Glomerular visceral epithelial cell (primary cell): ENCODE results near the gene YPEL1.
"Not testable (repeated sequence)": the region's sequence is repeated elsewhere in the genome, so short reads cannot be mapped to it uniquely, and the experiment has no call there.

Source experiments
- DNase-seq: peaks from one replicate; pipeline ENCODE4 v3.0.0-alpha.2; 2016; ENCODE audit errors: extremely low spot score

Gene YPEL1

DNA sequence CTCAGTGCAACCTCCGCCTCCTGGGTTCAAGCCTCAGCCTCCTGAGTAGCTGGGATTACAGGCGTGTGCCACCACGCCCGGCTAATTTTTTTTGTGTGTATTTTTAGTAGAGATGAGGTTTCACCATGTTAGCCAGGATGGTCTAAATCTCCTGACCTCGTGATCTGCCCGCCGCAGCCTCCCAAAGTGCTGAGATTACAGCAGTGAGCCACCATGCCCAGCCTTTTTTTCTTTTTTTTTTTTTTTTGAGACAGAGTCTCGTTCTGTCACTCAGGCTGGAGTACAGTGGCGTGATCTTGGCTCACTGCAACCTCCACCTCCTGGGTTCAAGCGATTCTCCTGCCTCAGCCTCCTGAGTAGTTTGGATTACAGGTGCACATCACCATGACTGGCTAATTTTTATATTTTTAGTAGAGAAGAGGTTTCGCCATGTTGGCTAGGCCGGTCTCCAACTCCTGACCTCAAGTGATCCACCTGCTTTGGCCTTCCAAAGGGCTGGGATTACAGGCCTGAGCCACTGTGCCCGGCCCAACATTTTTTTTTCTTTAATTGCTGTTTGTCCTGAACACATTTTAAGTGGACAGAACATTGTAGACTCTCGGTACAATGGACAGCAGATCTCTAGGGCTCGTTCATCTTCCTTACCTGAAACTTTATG, 14.3 kb downstream of the YPEL1 start:
- DNase-seq, result not testable (repeated sequence)

DNA sequence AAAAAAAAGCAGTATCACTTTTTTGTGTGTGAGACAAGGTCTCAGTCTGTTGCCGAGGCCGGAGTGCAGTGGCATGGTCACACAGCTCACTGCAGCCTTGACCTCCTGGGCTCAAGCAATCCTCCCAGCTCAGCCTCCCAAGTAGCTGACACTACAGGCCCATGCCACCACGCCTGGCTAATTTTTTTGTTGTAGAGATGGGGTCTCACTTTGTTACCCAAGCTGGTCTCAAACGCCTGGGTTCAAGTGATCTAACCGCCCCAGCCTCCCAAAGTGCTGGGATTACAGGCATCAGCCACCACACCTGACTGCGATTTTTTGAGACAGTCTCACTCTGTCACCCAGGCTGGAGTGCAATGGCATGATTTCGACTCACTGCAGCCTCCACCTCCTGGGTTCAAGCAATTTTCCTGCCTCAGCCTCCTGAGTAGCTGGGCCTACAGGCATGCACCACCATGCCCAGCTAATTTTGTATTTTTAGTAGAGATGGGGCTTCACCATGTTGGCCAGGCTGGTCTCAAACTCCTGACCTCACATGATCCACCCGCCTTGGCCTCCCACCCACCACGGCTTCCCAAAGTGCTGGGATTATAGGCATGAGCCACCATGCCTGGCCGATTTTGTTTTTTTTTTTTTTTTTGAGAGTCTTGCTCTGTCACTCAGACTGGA, 15.3 kb downstream of the YPEL1 start:
- DNase-seq, result not testable (repeated sequence)

DNA sequence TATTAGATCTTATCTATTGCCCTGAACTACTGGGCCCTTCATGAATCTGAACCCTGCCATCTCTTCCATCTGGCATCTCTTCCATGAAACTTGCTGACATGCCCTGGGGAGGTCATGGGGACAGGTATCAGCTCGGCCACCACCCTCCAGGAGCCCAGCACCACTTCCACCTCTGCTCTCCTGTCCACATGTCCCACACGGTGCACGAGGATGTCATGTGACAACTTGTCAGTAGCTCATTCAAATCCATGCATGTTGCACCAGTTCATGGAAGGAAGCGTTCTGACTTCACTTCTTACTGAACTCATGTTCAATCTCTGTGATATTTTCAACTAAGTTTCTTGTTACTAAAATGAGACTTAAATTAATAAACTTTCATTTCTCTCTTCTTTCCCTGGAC, 16.6 kb downstream of the YPEL1 start:
- DNase-seq, result no peak

DNA sequence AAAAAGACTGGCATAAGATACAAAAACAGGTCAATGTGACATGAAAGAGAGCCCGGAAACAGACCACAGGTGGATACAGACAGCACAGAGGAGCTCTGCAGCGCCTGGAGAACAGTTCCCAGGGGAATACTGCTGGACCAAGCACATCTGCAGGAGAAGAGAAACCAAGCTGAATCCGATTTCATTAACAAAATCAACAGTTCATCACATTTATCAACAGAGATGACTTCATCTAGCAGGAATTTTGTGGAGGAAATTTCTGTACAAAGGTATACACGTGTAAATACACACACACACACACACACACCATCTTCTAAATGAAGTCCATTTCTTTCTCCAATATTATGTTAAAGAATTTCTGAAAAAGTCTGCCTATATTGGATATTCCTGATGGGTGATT, 17.1 kb downstream of the YPEL1 start:
- DNase-seq, result no peak

DNA sequence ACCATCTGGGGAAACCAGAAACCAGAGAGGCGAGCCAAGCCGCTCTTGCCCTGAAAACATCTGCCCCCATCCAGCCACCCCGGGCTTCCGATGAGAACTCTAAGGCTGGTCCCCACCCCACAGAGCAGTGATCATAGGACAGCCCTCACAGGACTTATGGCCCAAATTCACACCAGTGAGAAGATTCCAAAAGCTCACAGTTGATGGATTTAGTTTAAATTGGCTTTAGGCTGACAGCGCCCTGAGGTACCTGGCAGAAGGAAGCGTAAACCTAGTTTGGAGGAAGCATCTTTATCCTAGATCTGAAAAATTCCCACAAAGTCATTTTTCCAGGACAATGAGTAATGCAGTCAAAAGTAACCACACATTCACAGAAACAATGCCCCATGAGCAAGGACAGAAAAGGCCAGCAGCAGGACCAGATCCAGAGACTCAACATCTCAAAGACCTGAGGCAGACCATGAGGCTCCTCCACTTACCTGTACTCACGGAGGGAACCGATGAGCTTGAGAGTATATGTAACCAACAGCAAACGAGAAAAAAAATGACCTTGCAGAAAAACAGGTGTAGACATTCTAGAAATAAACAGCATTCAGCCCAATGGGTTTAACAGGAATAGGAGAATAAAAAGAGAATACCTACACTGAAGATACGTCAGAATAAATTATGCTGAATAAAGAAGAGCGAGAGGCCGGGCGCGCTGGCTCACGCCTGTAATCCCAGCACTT, 19.0 kb downstream of the YPEL1 start:
- not testable (repeated sequence) for DNase-seq

DNA sequence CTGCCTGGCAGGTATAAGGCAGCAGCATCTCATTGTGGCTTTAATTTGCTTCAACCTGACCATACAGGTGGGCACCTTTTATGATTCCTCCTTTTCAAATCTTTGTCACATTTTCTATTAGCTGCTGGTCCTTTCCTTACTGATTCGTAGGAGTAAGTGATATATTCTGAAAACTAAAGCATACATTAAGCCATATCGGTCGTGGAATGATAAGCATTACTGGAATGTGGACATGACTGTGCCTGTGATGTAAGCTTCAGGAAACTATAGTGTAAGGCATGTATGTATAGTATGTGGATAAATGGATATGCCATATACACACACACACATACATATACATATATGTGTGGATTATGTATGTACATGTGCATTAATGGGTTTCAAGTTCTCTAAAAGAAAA, 20.8 kb downstream of the YPEL1 start:
- DNase-seq, result no peak

DNA sequence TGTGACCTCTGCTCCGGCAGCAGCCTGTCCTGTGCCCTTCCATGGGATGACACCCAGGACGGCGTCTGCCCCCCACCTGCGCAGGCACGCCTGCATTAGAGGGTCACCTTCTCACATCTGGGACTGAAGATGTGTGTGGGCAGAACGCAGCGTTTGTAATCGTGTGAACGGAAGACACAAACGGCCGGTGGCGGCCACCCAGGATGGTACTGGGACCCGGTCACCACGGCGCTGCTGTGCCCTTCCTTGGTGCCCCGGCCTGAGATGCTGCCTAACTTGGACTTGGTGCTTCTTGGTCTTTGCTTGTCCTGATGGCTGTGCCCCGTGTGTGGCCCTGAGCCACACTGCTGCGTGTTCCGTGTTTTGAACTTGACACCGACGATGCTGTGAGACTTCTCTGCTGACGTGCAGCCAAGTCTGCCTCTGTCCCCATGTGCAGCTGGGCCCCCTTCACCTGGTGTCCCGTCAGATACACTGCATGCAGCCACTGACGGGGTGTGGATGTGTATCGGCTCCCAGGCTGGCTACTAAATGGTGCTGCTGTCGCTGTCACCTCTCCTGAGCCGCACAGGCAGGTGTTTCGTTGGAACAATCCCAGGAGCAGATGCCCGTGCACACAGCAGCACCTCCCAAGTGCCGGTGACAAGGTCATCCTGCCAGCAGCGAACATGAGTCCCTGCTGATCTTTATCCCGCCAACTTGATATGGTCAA, 21.4 kb downstream of the YPEL1 start:
- DNase-seq, result no peak

DNA sequence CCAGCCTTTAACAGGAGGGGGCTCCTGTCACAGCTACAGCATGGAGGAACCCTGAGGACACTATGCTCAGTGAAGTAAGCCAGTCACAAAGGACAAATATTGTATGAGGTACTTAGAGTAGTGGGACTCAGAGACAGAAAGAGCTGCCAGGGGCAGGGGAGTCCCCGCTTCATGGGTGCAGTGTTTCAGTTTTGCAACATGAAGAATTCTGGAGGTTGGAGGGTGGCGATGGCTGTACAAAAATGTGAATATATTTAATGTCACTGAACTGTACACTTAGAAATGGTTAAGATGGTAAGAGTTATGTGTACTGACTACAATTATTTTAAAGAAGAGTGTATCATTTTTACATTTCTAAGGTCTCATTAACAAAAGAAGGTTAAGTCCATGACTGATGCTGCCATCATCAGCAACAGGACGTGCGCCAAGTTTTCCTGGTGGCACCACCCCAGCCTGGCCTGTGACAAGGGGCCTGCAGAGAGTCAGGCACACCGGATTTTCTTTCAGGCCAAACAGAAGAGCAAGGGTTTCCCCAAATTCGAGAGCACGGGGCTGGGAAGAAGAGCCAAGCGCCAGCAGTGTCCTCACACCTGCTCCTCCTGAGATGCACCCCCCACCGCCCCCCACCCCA, 22.1 kb downstream of the YPEL1 start:
- DNase-seq, result no peak

DNA sequence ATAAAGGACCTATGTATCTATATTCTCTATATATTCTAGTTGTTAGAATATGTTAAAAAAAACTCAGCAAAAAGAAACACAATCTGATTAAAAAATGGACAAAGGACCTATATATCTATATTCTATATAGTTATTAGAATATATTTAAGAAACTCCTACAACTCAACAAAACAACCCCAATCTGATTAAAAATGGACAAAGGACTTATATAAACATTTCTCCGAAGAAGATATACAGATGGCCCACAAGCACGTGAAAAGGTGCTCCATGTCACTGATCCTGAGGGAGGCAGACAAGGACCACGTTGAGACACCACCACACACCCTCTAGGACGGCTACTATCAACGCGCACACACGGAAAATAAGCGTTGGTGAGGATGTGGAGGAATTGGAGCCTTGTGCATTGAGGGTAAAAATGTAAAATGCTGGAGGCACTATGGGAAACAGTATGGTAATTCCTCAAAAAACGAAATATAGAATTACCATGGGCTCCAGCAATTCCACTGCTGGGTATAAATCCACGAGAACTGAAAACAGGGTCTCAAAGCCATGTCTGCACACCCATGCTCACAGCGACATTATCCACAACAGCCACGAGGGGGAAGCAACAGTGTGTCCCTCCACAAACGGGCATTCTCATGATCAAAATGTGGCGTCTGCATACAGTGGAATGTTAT, 22.7 kb downstream of the YPEL1 start:
- peak; percentile 65 for DNase-seq

DNA sequence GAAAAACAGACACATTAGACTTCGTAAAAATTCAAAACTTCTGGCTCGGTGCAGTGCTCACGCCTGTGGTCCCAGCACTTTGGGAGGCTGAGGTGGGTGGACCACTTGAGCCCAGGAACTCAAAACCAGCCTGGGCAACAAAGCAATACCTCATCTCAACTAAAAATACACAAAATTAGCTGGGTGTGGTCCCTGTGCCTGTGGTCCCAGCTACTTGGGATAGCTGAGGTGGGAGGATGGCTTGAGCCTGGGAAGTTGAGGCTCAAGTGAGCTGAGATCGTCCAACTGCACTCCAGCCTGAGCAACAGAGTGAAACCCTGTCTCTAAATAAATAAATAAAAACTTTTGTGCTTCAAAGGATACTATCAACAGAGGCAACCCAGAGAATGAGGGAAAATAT, 23.7 kb downstream of the YPEL1 start:
- no peak for DNase-seq

DNA sequence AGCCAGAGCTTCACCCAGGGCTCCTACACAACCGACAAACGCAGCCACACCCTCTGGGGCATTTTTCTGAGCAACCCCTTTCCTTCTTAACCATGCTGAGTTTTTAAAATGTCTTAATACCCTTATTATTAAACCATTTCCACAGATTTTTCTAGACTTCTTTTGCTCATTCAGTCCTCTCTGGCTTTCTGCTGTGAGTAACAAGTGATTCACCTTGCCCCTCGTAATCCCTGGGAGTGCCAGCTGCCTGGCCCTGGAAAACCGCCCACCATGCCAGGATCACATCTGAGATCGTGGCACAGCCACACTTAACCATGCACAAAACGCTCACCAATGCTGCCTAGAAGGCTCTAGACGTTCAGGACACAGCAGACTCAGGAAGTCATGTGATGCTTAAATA, 25.4 kb downstream of the YPEL1 start:
- peak; percentile 26 for DNase-seq

DNA sequence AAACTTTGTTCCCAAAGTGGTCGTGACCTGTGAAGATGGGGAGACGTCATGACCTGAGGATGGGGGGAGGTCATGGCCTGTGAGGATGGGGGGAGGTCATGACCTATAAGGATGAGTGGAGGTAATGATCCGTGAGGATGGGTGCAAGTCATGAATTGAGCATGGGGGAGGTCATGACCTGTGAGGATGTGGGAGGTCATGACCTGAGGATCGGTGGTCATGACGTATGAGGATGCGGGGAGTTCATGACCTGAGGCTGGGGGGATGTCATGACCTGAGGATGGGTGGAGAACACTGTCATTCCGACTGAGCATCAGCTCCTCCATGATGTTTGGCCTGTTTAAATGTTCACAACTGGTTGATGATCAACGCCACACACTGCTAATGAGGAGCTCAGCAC, 25.9 kb downstream of the YPEL1 start:
- DNase-seq, result no peak

DNA sequence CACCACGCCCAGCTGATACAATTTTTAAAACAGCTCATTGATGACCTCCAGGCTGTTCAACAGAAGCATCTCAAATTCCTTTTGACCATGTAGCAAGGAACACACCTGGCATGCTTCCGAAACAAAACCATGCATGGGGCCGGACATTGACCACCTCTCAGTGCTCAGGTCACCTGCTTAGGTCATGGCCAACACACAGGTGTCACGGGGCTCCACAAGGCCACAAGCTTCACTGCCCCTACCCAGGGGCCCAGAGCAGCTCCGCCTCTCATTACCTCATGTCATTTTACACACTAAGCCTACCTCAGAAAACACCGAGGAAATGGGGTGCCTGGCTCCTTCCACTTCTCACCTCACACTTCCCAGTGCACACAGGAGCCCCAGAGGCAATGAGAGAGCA, 26.6 kb downstream of the YPEL1 start:
- DNase-seq, result no peak

DNA sequence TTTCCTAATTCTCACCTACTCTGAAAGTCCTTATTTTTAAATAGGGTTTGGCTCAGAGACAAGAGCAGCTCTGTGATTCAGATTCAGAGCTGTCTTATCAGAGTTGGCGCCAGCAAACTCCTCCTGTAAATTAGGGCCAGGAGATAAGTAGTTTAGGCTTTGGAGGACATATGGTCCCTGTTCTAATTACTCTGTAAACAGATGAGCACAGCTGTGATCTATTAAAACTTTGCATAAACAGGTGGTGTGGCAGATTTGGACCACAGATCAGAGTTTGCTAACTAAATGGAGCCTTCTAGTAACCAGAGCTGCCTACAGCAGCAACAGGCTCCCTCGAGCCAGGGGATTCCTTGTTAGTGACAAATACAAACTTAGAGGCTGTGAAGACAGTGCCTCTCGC, 27.9 kb downstream of the YPEL1 start:
- DNase-seq, result no peak

DNA sequence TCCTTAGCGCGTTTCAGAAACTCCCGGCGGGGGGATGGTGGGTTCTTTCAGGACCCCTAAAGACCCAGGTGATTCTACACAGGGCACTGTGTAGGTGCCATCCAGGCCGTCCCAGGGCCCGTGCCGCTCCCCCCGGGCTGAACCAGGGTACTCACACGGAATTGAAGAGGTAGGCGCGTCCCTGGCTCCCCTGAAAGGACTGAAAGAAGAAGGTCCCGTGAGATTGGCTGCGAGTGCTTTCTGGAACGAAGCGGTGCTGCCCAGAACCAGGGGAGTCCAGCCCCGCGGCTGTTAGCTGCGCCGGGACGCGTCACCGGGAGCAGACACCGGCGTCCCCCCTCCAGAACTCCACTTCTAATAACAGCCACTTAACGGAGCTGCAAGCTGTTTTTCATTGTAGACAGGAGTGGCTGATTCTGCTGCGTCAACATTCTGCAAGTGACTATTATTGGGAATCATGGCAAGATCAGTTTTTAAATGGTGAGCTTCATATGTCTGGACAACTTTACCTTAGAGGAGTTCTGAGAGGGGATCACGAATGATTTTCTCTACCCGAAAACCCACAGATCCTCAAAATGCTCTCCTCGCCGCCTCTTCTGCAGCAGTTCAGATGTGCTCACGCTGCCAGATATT, 31.8 kb downstream of the YPEL1 start:
- no peak for DNase-seq

DNA sequence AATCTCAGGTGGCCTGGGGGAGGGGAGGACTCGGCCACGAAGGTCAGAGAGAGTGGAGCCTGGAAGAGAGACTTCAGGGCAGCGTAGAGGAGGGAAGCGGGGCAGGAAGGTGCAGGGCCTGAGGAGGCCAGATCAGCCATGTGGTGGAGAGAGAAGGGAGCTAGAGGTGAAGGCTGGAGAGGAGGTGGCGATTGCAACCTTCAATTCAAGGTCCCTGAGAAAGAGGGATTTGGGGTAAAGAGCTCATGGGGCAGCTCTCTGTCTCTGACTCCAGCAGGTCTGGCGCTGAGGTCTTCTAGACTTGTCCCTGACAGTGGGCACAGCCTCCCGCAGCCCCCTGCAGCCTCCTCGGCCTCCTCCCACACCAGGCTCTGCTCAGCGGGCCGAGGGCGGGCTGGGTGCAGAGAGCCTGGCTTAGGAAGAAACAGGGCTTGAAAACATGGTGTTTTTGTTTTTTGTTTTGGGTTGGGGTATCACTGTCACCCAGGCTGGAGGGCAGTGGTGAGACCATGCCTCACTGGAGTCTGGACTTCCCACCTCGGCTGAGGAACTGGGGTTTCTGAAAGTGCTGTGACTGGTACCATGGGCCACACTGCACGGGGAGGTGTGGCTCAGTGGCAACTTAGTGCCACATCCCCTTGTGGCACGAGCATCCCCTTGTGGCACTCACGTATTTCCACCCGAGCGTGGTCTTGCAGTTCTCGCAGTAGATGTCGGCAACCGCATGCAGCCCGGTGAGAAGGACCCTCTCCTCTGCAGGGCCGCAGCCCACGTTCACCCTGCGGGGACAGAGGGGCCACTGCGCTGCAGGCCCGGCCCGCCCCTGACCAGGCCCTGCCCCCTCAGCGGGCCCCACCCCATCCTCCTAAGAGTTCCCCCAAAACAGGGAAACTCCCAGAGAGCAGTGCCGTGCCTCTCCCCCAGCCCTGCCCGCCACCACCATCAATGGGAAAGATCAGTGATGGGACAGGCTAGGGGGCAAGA, 32.6 kb downstream of the YPEL1 start:
- DNase-seq, result no peak

DNA sequence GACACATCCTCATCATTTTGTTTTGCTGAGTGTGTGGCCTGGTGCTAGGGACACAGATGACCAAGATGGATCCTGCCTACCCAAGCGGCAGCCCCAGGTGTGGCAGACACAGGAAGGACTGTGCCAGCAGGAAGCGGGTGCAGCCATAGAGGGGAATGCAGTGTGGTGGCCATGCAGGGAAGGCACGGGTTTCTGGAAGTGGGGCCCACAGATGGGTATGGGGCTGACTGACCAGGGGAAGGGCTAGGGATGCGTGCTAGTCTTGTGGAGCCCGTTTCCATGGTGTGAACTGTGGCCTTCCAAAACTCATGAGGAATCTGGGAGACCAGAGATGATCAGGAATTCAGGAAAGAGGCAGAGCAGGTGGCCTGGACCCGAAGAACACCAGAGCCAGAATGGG, 33.5 kb downstream of the YPEL1 start:
- no peak for DNase-seq

DNA sequence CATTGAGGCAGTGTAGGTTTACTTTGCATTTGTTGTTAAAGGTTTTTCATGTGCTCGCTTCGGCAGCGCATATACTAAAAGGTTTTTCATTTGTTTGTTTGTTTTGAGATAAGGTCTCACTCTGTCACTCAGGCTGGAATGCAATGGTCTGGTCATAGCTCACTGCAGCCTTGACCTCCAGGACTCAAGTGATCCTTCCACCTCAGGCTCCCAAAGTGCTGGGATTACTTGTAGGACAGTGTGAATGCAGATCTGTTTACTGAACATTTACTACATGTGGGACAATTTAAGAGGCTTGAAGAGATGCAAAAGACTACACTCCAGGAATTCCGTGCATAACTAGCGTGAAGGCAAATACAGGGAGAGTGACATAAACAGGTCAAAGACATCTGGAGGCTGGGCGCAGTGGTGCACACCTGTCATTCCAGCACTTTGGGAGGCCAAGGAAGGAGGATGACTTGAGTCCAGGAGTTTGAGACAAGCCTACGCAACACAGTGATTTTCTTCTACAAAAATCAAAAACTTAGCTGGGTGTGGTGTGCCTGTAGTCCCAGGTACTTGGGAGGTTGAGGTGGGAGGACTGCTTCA, 34.1 kb downstream of the YPEL1 start:
- DNase-seq, result no peak

DNA sequence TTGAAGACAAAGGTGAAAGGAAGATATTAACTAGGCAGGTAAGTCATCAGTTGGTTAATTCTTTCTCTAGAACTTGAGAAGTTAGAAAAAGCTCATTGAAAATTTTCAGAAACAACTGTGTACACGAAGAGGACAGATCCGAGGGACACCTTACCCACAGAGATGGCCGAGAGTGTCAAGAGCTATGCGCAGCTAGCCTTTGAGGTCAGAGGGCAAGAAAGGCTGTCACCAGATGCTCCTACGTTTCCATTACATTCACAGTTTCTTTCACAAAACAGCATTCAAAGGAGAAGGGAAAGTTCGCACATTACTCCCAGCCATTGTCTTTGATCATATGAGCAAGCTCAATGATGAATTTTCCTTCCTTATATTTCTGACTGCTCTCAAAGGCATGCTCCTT, 34.8 kb downstream of the YPEL1 start:
- DNase-seq, result no peak
